ENCODE data around the gene PRR36.

The PRR36 gene

DNA sequence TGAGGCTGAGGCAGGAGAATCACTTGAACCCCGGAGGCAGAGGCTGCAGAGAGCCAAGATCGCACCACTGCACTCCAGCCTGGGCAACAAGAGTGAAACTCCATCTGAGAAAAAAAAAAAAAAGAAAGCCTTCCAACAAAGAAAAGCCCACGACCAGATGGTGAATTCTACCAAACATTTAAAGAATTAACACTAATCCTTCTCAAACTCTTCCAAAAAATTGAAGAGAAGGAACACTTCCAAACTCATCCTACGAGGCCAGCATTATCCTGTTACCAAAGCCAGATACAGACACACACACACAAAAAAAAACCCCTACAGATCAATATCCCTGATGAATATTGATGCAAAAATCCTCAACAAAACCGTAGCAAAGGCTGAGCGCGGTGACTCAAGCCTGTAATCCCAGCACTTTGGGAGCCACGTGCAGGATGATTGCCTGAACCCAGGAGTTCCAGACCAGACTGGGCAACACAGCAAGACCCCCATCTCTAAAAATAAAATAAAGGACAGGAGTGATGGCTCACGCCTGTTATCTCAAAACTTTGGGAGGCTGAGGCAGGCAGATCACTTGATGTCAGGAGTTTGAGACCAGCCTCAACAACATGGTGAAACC is 50.4 kb downstream of the PRR36 start:
- H3K4me3 ChIP-seq (ENCODE audit: low read depth, low read length) = no peak overlapping the region
- no peak overlapping the region for H2AFZ ChIP-seq
- no peak overlapping the region for H3K9ac ChIP-seq
- H3K4me1 ChIP-seq = no peaks in the 10 kb centered on the region
- H3K79me2 ChIP-seq = no peaks in the 10 kb centered on the region
- no peak overlapping the region for H3K4me2 ChIP-seq (ENCODE audit: low read length)
- no peaks in the 10 kb centered on the region for H3K36me3 ChIP-seq (ENCODE audit: control insufficient read depth, insufficient read depth, low read length)
- H3K27ac ChIP-seq = no peak overlapping the region
- no peaks in the 10 kb centered on the region for H3K27me3 ChIP-seq (ENCODE audit: control insufficient read depth, insufficient read depth, low read length)
- TF ChIP-seq, protein P1, sequence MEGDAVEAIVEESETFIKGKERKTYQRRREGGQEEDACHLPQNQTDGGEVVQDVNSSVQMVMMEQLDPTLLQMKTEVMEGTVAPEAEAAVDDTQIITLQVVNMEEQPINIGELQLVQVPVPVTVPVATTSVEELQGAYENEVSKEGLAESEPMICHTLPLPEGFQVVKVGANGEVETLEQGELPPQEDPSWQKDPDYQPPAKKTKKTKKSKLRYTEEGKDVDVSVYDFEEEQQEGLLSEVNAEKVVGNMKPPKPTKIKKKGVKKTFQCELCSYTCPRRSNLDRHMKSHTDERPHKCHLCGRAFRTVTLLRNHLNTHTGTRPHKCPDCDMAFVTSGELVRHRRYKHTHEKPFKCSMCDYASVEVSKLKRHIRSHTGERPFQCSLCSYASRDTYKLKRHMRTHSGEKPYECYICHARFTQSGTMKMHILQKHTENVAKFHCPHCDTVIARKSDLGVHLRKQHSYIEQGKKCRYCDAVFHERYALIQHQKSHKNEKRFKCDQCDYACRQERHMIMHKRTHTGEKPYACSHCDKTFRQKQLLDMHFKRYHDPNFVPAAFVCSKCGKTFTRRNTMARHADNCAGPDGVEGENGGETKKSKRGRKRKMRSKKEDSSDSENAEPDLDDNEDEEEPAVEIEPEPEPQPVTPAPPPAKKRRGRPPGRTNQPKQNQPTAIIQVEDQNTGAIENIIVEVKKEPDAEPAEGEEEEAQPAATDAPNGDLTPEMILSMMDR (IDR thresholded peaks at IDR 0.05) = no peak
- H3K9me3 ChIP-seq (ENCODE audit: control insufficient read depth, low read length) = no peaks in the 10 kb centered on the region

DNA sequence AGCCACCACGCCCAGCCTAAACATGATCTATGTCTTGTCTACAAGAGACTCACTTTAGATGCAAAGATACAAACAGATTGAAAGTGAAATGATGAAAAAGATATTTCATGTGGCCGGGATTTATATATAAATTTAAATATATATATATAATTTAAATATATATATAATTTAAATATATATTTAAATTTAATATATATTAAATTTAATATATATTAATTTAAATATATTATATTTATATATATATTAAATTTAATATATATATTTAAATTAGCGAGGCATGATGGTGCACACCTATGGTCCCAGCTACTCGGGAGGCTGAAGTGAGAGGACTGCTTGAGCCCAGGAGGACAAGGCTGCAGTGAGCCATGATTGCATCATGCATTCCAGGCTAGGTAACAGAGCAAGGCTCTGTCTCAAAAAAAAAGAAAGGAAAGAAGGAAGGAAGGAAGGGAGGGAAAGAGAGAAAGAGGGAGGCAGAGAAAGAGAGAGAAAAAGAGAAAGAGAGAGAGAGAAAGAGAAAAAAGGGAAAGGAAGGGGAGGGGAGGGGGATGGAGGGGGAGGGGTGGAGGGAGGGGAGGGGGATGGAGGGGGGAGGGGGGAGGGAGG is 51.2 kb downstream of the PRR36 start:
- H3K9me3 ChIP-seq (ENCODE audit: control insufficient read depth, low read length) = no peaks in the 10 kb centered on the region
- no peaks in the 10 kb centered on the region for H3K36me3 ChIP-seq (ENCODE audit: control insufficient read depth, insufficient read depth, low read length)
- no peak overlapping the region for H3K4me3 ChIP-seq (ENCODE audit: low read depth, low read length)
- H2AFZ ChIP-seq = no peak overlapping the region
- no peak overlapping the region for H3K4me2 ChIP-seq (ENCODE audit: low read length)
- TF ChIP-seq, protein P1 (IDR thresholded peaks at IDR 0.05) = no peak
- no peak overlapping the region for H3K9ac ChIP-seq
- no peaks in the 10 kb centered on the region for H3K79me2 ChIP-seq
- H3K27me3 ChIP-seq (ENCODE audit: control insufficient read depth, insufficient read depth, low read length) = no peaks in the 10 kb centered on the region
- H3K27ac ChIP-seq = no peak overlapping the region
- H3K4me1 ChIP-seq = no peaks in the 10 kb centered on the region

DNA sequence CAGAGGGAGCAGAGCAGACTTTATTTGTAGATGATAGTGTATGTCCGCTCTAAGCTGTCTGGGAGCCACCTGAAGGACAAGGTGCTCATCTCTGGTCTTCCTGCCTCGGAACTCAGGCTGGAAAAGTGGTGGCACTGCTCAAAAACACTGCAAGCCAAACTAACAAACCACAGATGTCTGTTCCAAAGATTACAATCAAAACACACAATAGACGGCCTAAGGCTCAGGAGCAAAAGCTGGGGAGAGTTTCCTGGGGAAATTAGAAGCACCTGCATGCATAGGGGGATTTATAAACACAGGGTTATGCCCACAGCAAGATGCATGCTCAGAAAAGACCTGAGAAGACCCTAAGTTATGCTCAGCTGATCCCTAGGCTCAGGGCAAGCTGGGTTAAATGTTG is 53.6 kb downstream of the PRR36 start:
- H2AFZ ChIP-seq = no peak overlapping the region
- no peaks in the 10 kb centered on the region for H3K79me2 ChIP-seq
- H3K4me2 ChIP-seq (ENCODE audit: low read length) = no peak overlapping the region
- no peaks in the 10 kb centered on the region for H3K9me3 ChIP-seq (ENCODE audit: control insufficient read depth, low read length)
- no peak overlapping the region for H3K9ac ChIP-seq
- TF ChIP-seq, protein P1 (IDR thresholded peaks at IDR 0.05) = no peak
- no peaks in the 10 kb centered on the region for H3K36me3 ChIP-seq (ENCODE audit: control insufficient read depth, insufficient read depth, low read length)
- H3K27me3 ChIP-seq (ENCODE audit: control insufficient read depth, insufficient read depth, low read length) = no peaks in the 10 kb centered on the region
- no peaks in the 10 kb centered on the region for H3K4me1 ChIP-seq
- H3K27ac ChIP-seq = no peak overlapping the region
- no peak overlapping the region for H3K4me3 ChIP-seq (ENCODE audit: low read depth, low read length)

DNA sequence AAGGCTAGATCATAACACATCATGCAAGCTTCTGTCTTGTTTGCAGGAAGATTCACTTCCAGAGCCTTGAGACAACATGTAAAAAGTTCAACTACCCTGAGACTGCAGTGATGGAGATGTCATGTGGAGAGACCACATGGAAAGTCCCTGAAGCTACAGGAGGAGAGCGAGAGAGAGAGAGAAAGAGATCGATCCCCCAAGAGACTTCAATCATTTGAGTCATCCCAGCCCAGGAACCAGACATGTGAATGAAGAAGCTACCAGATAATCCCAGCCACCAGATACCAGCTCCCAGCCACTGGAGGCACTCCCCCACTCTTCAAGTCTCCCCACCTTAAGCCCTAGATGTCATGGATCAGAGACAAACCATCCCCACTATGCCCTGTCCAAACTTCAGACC is 54.9 kb downstream of the PRR36 start:
- no peaks in the 10 kb centered on the region for H3K27me3 ChIP-seq (ENCODE audit: control insufficient read depth, insufficient read depth, low read length)
- H3K79me2 ChIP-seq = no peaks in the 10 kb centered on the region
- H2AFZ ChIP-seq = no peak overlapping the region
- H3K27ac ChIP-seq = no peak overlapping the region
- H3K4me2 ChIP-seq (ENCODE audit: low read length) = no peak overlapping the region
- H3K4me3 ChIP-seq (ENCODE audit: low read depth, low read length) = no peak overlapping the region
- H3K4me1 ChIP-seq = no peaks in the 10 kb centered on the region
- no peaks in the 10 kb centered on the region for H3K9me3 ChIP-seq (ENCODE audit: control insufficient read depth, low read length)
- TF ChIP-seq, protein P1 (IDR thresholded peaks at IDR 0.05) = no peak
- H3K9ac ChIP-seq = no peak overlapping the region
- no peaks in the 10 kb centered on the region for H3K36me3 ChIP-seq (ENCODE audit: control insufficient read depth, insufficient read depth, low read length)

DNA sequence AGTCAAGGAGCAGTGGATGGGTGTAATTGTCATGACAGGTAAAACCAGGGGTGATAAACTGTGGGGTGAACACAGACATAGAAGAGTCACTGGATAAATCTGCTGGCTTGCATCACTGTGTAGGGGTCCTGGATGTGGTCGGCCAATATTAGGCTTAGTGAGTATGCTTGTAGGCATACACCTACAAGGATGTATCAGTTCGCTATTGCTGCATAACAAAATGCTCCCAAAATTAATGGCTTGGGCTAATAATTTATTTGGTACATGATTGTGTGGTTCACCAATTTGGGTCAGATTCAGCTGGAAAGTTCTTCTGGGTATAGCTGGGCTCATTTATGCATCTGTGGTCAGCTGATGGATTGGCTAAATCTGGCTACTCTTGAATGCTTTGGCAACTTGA is 55.4 kb downstream of the PRR36 start:
- H3K4me2 ChIP-seq (ENCODE audit: low read length) = no peak overlapping the region
- H3K9ac ChIP-seq = no peak overlapping the region
- H3K36me3 ChIP-seq (ENCODE audit: control insufficient read depth, insufficient read depth, low read length) = no peaks in the 10 kb centered on the region

More for the DNA sequence above, 55.4 kb downstream of the PRR36 start:
- Histone ChIP-seq H3K27ac (no peak overlapping the region), H3K27me3 (ENCODE audit: control insufficient read depth, insufficient read depth, low read length) (no peaks in the 10 kb centered on the region), H2AFZ (no peak overlapping the region), H3K9me3 (ENCODE audit: control insufficient read depth, low read length) (no peaks in the 10 kb centered on the region), H3K79me2 (no peaks in the 10 kb centered on the region), H3K4me3 (ENCODE audit: low read depth, low read length) (no peak overlapping the region), H3K4me1 (no peaks in the 10 kb centered on the region)
- TF ChIP-seq, protein P1 (IDR thresholded peaks at IDR 0.05) = no peak

Measured in parathyroid adenoma (tissue), 2 donors.